Measurements from ENCODE around the gene ARF6. TPM values are rescaled to one million over a fixed set of nuclear protein-coding genes. Genes with fewer than 3 reads are reported as not detected.

The ARF6 gene
- total and polyA plus RNA-seq, 9 of the 15 experiments (the other 6 are each of a cell fraction or from before 2014, with no cell fraction given) = 15.3 to 35.2 (median 24.9) TPM

DNA sequence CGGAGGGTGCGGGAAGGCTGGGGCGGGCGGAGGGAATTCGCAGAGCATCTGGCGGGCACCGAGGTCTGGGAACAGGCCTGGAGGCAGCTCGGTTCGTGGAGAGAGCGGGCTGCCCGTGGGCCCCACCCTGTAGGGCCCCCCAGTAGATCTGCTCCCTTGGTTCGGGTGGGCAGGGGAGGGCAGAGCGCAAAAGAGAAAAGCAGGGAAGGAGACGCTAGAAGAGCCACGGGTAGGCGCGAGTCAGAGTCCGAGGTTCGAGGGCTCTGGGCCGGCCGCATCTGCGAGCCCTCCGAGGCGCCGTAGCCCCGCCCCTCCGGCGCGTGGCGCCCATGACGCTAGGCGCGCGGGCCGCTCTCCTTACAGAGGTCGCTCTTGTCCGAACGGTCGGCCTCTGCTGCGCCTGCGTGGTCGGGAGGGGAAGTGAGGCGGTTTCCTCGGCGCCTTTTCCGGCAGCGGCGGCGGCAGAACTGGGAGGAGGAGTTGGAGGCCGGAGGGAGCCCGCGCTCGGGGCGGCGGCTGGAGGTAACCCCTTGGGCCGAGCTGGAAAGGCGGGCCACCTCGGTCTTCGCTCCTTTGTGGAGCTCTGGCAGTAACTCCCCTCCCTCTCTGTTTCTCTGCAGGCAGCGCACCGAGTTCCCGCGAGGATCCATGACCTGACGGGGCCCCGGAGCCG, at the start of gene ARF6 (continued):
- TF ChIP-seq, protein P1, sequence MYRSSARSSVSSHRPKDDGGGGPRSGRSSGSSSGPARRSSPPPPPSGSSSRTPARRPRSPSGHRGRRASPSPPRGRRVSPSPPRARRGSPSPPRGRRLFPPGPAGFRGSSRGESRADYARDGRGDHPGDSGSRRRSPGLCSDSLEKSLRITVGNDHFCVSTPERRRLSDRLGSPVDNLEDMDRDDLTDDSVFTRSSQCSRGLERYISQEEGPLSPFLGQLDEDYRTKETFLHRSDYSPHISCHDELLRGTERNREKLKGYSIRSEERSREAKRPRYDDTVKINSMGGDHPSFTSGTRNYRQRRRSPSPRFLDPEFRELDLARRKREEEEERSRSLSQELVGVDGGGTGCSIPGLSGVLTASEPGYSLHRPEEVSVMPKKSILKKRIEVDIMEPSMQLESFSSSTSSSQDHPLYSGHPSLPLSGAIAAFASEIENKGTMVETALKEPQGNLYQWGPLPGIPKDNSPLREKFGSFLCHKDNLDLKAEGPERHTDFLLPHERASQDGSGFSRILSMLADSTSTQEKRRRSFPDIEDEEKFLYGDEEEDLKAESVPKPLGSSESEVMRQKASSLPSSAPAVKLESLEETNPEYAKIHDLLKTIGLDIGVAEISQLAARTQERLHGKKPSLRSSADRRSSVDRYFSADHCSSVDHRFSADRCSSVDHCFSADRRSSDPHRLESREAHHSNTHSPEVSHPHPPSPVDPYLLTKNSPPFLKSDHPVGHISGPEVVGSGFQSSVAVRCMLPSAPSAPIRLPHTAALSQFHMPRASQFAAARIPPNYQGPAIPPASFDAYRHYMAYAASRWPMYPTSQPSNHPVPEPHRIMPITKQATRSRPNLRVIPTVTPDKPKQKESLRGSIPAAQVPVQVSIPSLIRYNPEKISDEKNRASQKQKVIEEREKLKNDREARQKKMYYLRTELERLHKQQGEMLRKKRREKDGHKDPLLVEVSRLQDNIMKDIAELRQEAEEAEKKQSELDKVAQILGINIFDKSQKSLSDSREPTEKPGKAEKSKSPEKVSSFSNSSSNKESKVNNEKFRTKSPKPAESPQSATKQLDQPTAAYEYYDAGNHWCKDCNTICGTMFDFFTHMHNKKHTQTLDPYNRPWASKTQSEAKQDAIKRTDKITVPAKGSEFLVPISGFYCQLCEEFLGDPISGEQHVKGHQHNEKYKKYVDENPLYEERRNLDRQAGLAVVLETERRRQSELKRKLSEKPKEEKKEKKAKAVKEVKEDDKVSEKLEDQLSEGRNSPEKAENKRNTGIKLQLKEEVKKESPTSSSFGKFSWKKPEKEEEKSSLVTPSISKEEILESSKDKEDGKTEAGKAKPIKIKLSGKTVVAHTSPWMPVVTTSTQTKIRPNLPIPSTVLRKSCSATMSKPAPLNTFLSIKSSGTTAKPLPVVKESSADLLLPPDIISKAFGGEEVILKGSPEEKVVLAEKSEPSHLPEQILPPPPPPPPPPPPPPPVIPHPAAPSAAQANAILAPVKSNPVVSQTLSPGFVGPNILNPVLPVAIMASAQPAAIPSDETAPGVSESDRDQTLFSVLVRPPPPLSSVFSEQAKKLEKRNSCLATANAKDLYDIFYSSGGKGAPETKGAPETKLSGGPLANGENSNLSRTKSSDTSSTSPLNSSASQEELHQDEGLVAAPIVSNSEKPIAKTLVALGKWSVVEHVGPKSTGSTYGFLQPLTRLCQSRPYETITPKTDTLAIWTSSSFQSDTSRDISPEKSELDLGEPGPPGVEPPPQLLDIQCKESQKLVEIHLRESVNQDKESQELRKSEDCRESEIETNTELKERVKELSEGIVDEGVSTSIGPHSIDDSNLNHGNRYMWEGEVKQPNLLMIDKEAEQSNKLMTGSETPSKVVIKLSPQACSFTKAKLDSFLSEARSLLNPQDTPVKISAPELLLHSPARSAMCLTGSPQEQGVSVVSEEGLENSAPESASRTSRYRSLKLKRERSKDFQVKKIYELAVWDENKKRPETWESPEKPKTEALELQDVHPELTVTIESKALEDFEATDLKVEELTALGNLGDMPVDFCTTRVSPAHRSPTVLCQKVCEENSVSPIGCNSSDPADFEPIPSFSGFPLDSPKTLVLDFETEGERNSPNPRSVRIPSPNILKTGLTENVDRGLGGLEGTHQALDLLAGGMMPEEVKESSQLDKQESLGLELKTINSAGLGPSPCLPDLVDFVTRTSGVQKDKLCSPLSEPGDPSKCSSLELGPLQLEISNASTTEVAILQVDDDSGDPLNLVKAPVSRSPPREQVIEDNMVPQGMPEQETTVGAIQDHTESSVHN (IDR thresholded peaks at IDR 0.05; ENCODE audit: borderline replicate concordance in 1 of 2, low read depth in 1 of 2) = no peak
- TF ChIP-seq, protein P2, sequence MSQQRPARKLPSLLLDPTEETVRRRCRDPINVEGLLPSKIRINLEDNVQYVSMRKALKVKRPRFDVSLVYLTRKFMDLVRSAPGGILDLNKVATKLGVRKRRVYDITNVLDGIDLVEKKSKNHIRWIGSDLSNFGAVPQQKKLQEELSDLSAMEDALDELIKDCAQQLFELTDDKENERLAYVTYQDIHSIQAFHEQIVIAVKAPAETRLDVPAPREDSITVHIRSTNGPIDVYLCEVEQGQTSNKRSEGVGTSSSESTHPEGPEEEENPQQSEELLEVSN (IDR thresholded peaks at IDR 0.05; ENCODE audit: borderline replicate concordance in 1 of 2, extremely low read depth in 1 of 2, insufficient read depth in 1 of 2, insufficient read length in 1 of 2, low read depth in 1 of 2, low read length in 1 of 2, poor library complexity in 1 of 2, severe bottlenecking in 1 of 2) = peak; percentile 70 to 89
- TF ChIP-seq ATF7 (IDR thresholded peaks at IDR 0.05) = peak; percentile 44; the same call in 1 of the 2 replicates
- TF ChIP-seq FOXK2 (conservative IDR thresholded peaks at IDR 0.05 in 1 of 2, IDR thresholded peaks at IDR 0.05 in 1 of 2; ENCODE audit: low read depth in 2 of 2) = peak in 1 of 2 experiments; percentile 12; a peak in 1 of 4 replicates
- TF ChIP-seq POLR2B (IDR thresholded peaks at IDR 0.05; ENCODE audit: low read depth, partially characterized antibody) = peak; percentile 77
- 0 out of 2 replicates have a peak, but pooled peaks have one; percentile 1 for TF ChIP-seq HLTF (IDR thresholded peaks at IDR 0.05)
- peak; percentile 34 for TF ChIP-seq MYC (IDR thresholded peaks at IDR 0.05; ENCODE audit: low read depth, low read length)
- 0 out of 2 replicates have a peak, but pooled peaks have one; percentile 43 for TF ChIP-seq MYC (CRISPR knock-in tag; IDR thresholded peaks at IDR 0.05; ENCODE audit: borderline replicate concordance, low read depth)
- no peak for TF ChIP-seq CHCHD3 (CRISPR knock-in tag; IDR thresholded peaks at IDR 0.05)
- TF ChIP-seq FOXP1 (CRISPR knock-in tag; IDR thresholded peaks at IDR 0.05) = 0 out of 2 replicates have a peak, but pooled peaks have one; percentile 61
- no peak for TF ChIP-seq WHSC1 (IDR thresholded peaks at IDR 0.05; ENCODE audit: low read length)
- TF ChIP-seq GTF2E2 (tag; IDR thresholded peaks at IDR 0.05) = peak; percentile 77; the same call in 1 of the 2 replicates
- TF ChIP-seq CHD2 (IDR thresholded peaks at IDR 0.05; ENCODE audit: low read depth, low read length) = peak; percentile 50; the same call in 1 of the 2 replicates
- TF ChIP-seq PHF8 (IDR thresholded peaks at IDR 0.05; ENCODE audit: borderline replicate concordance, low read length) = peak; percentile 80; the same call in 1 of the 2 replicates
- TF ChIP-seq, protein P3, sequence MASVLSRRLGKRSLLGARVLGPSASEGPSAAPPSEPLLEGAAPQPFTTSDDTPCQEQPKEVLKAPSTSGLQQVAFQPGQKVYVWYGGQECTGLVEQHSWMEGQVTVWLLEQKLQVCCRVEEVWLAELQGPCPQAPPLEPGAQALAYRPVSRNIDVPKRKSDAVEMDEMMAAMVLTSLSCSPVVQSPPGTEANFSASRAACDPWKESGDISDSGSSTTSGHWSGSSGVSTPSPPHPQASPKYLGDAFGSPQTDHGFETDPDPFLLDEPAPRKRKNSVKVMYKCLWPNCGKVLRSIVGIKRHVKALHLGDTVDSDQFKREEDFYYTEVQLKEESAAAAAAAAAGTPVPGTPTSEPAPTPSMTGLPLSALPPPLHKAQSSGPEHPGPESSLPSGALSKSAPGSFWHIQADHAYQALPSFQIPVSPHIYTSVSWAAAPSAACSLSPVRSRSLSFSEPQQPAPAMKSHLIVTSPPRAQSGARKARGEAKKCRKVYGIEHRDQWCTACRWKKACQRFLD (CRISPR knock-in tag; IDR thresholded peaks at IDR 0.05) = no peak; the same call in 1 of the 2 replicates

Measured in K562 (cell line).